Measurements from ENCODE around the gene KRTAP20-4. TPM values are rescaled to one million over a fixed set of nuclear protein-coding genes. Genes with fewer than 3 reads are reported as not detected.

Gene KRTAP20-4
- polyA plus RNA-seq, 4 donors, result not detected

DNA sequence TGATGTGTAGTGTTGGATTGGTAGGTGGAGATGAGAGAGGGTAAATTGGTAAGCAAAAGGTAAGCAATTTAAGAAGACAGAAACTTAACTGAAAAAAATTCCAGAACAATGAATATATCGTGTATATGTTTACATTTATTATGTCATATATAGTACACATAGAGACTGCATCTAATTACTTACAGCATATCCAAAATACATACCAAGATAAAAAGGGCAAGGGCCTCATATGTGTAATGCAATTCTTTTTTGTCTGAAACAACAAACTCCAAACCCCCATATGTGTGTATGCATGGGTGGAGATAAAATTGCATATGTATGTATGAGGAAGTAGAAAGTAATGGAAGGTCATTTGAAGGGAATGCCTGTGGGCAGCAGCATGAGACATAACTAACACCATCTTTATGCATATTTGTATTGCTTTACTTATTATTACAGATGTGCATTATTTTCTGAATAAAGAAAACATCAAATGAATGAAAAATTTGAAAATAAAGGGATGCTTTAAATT lies 26.5 kb downstream of the KRTAP20-4 start:
- DNase-seq (ENCODE audit: low read depth in 4 of 4, low spot score in 3 of 4), result no peak

DNA sequence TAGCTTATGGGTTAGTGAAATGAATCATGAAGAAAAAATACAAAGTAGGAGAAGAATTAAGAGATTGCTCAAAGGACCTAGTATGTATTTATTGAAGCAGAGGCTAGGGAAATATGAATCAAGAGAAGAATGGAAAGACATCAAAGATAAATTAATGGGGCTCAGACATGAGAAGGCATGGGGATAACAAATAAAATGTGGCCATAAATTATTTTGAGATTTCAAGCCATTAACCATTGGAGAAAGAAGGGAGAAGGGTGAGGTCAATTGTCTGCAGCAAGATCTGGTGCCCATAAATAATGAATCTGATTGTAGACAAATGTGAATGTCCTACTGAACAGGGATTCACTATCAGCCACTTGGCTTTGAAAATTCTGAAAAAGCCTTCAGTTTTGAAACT lies 32.5 kb downstream of the KRTAP20-4 start:
- no peak for DNase-seq (ENCODE audit: low read depth in 4 of 4, low spot score in 3 of 4)

GRCh38 chr21:30668776-30669175 lies 48.3 kb downstream of the KRTAP20-4 start:
- DNase-seq (ENCODE audit: low read depth in 4 of 4, low spot score in 3 of 4), result no peak

Other genes starting within 250 kb of the KRTAP20-4 start
- not detected for gene KRTAP13-2, start 248.4 kb upstream of the KRTAP20-4 start, polyA plus RNA-seq (ENCODE audit: insufficient read length in 4 of 4)
- gene KRTAP13-1, start 224.6 kb upstream of the KRTAP20-4 start, polyA plus RNA-seq (ENCODE audit: insufficient read length in 4 of 4), result not detected
- not detected for gene KRTAP13-3, start 194.7 kb upstream of the KRTAP20-4 start, polyA plus RNA-seq (ENCODE audit: insufficient read length in 4 of 4)
- not detected for gene KRTAP13-4, start 190.4 kb upstream of the KRTAP20-4 start, polyA plus RNA-seq (ENCODE audit: insufficient read length in 4 of 4)
- not detected for gene KRTAP15-1, start 180.4 kb upstream of the KRTAP20-4 start, polyA plus RNA-seq (ENCODE audit: insufficient read length in 4 of 4)
- not detected for gene KRTAP19-1, start 140.3 kb upstream of the KRTAP20-4 start, polyA plus RNA-seq (ENCODE audit: insufficient read length in 4 of 4)
- gene KRTAP19-2, start 133.2 kb upstream of the KRTAP20-4 start, polyA plus RNA-seq (ENCODE audit: insufficient read length in 4 of 4), result not detected
- not detected for gene KRTAP19-3, start 128.6 kb upstream of the KRTAP20-4 start, polyA plus RNA-seq (ENCODE audit: insufficient read length in 4 of 4)
- not detected for gene KRTAP19-4, start 123.5 kb upstream of the KRTAP20-4 start, polyA plus RNA-seq (ENCODE audit: insufficient read length in 4 of 4)
- not detected for gene KRTAP19-5, start 118.5 kb upstream of the KRTAP20-4 start, polyA plus RNA-seq (ENCODE audit: insufficient read length in 4 of 4)
- gene KRTAP19-6, start 78.8 kb upstream of the KRTAP20-4 start, polyA plus RNA-seq (ENCODE audit: insufficient read length in 4 of 4), result not detected
- gene KRTAP19-7, start 59.3 kb upstream of the KRTAP20-4 start, polyA plus RNA-seq (ENCODE audit: insufficient read length in 4 of 4), result not detected
- gene KRTAP22-2, start 30.2 kb upstream of the KRTAP20-4 start, polyA plus RNA-seq (ENCODE audit: insufficient read length in 4 of 4), result not detected
- gene KRTAP6-3, start 28.2 kb upstream of the KRTAP20-4 start, polyA plus RNA-seq (ENCODE audit: insufficient read length in 4 of 4), result not detected
- not detected for gene KRTAP6-2, start 21.7 kb upstream of the KRTAP20-4 start, polyA plus RNA-seq (ENCODE audit: insufficient read length in 4 of 4)
- not detected for gene KRTAP22-1, start 19.5 kb upstream of the KRTAP20-4 start, polyA plus RNA-seq (ENCODE audit: insufficient read length in 4 of 4)
- not detected for gene KRTAP6-1, start 6.7 kb upstream of the KRTAP20-4 start, polyA plus RNA-seq (ENCODE audit: insufficient read length in 4 of 4)
- gene KRTAP20-1, start 4.2 kb upstream of the KRTAP20-4 start, polyA plus RNA-seq (ENCODE audit: insufficient read length in 4 of 4), result not detected
- gene KRTAP20-2, start 14.6 kb downstream of the KRTAP20-4 start, polyA plus RNA-seq (ENCODE audit: insufficient read length in 4 of 4), result not detected
- not detected for gene KRTAP20-3, start 22.2 kb downstream of the KRTAP20-4 start, polyA plus RNA-seq (ENCODE audit: insufficient read length in 4 of 4)
- gene KRTAP21-3, start 98.2 kb downstream of the KRTAP20-4 start, polyA plus RNA-seq (ENCODE audit: insufficient read length in 4 of 4), result not detected
- gene KRTAP21-2, start 126.6 kb downstream of the KRTAP20-4 start, polyA plus RNA-seq (ENCODE audit: insufficient read length in 4 of 4), result not detected
- not detected for gene KRTAP21-1, start 134.8 kb downstream of the KRTAP20-4 start, polyA plus RNA-seq (ENCODE audit: insufficient read length in 4 of 4)
- gene KRTAP8-1, start 192.6 kb downstream of the KRTAP20-4 start, polyA plus RNA-seq (ENCODE audit: insufficient read length in 4 of 4), result not detected
- not detected for gene KRTAP7-1, start 209.1 kb downstream of the KRTAP20-4 start, polyA plus RNA-seq (ENCODE audit: insufficient read length in 4 of 4)